Stimulated activated naive CD8-positive, alpha-beta T cell treated with anti-CD3 and anti-CD28 coated beads, Interleukin-15, Interleukin-2, amounts not matched to agents 100 U/mL and 50 U/mL, for 24 hours (primary cell): ENCODE results near the gene ENC1.

Experiments used
- ATAC-seq: fragments of 150-1000 bp; cut with Tn5 transposase; one replicate; pipeline ENCODE4 v1.10.0; 2021
- DNase-seq: peaks from one replicate; pipeline ENCODE4 v3.0.0; 2021

ENC1 gene

DNA sequence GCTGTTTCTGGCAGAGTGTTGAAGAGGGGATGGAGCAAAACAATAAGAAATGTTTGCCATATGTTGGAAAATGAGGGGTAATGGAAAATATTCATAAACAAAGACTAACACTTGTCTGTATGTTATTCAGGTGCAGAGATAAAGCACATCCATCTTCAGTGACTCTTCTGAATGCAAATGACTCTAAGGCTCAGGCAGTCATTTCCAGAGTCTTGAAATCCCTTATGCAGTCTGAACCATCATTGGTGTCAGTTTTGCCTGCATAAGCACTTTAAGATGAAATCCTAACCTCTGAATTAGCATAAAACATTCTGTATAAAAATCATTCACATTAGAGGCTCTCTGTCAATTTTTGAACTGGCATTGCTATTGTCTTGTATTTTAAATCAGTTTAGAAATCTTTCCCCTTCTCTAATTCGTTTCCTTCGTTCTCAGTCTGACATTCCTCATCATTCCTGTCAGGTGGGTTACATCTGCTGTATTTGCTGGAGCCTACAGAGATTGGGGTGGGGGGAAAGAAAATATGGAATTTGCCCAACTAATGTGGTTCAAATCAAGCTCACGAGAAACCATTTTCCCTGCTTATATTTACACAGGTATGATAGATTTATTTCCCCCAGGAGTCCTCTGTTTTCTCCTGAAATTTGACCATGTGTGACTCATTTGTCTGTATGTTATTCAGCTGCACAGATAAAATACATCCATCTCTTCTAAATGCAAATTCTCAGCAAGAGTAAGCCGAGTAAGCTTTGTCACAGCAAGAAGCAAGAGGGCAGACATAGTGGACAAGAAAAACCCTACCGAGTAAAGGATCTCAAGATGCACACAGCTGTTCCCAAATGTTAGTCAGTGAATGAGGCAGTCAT, 31.6 kb downstream of the ENC1 start:
- DNase-seq (no peak), ATAC-seq (peak; percentile 28)

DNA sequence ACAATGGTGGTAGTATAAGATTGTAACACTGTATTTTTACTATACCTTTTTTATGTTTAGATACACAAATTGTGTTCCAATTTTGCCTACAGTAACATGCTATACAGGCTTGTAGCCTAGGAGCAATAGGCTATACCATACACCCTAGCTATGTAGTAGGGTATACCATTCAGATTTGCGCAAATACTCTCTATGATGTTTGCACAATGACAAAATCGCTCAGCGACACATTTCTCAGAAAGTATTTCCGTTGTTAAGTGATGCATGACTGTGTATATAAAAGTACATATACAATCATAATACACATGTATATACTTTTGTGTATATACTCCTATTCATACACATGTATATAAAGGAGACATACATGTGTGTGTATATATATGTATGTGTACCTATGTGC, 34.8 kb downstream of the ENC1 start:
- DNase-seq = no peak
- no peak for ATAC-seq

DNA sequence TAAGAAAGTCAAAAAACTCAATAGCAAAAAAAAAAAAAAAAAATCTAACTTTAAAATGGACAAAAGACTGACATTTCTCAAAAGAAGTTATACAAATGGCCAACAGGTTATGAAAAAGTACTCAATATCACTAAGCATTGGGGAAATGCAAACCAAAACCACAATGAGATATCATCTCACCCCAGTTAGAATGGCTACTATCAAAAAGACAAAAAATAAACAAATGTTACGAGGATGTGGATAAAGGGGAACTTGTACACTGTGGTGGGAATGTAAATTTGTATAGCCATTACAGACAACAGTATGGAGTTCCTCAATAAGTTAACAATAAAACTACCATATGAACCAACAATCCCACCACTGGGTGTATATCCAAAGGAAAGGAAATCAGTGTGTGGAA, 37.2 kb downstream of the ENC1 start:
- DNase-seq = no peak
- no peak for ATAC-seq

DNA sequence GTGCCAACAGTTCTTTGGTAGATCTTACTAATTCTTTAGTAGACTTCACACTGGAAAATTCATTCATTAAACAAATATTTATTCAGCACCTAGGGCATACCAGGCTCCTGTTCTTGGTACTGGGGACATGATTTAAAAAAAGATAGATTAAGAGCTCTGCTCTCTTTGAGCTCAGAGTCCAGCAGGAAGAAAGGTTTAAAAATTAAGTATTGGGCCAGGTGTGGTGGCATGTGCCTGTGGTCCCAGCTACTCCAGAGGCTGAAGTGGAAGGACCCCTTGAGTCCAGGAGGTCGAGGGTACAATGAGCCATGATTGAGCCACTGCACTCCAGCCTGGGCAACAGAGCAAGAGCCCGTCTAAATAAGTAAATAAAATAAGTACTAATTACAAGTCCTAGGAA, 41.4 kb downstream of the ENC1 start:
- DNase-seq (no peak), ATAC-seq (no peak)

DNA sequence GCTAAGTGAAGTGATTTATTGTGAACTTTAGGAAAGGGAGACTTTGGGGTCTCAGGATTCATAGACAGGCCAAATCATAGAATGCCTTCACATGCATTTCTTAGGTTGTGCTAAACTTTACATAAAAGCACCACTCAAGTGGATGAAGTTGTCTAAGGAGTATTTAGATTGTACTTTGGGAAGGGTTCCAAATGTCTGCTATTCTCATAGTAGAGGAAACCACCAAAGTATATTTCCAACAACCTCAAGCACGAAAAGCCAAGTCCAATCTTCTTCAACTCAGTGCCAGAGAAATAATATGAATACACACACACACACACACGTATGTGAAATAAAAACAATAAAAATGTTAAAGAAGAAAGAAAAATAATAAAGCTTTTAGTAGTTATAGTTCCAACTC, 41.8 kb downstream of the ENC1 start:
- DNase-seq = no peak
- no peak for ATAC-seq

DNA sequence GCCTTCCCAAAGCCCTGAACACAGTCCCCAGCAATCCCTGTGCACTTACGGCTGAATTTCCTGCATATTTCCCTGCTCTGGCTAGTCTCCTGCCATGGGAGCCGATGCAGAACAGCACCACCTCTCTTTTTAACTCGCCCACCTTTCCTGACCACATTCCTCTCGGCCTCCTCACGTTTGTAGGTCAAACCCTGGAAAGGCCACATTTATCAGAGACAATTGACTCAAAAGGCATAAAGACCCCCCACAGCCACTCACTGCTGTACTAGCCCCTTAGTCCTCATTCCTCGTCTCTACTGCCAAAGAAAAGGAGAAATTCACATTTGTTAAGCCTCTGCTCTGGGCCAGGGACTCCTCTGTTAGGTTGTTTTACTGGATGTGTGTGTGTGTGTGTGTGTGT, 43.6 kb downstream of the ENC1 start:
- no peak for ATAC-seq
- no peak for DNase-seq

DNA sequence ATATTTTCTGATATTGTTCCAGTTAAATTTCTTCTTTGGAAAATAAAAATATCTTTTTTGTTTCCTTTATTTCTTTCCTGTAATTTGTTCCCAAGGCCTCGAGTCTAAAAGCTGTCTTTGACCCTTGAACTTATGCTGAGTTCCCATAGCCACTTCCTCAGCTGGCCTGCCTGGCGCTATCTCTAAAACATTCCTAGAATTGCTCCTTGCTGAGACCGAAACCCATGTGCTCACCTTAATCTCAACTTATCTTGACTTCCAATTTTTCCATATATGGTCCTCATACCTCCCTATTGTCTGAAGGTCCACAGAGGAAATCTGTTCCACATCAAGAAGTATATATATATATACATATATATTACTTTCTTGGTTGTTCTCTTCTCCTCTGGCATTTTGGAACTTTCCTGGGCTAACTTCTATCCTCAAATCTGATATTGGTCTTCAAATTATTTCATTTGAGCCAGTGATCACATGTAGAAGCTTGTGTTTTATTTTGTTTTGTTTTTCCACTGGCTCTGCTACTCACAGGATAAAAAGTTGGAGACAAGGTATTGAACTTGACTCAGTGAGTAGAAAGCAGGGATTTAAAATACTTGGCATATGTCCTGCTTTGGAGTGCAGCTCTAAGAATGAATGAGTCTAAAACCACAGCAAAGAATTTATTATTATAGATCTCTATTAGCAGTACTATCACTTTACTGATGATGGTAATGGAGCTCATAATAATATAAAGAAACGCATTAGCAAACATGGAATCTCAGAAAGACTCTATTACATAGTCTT, 45.2 kb downstream of the ENC1 start:
- ATAC-seq (no peak), DNase-seq (no peak)

DNA sequence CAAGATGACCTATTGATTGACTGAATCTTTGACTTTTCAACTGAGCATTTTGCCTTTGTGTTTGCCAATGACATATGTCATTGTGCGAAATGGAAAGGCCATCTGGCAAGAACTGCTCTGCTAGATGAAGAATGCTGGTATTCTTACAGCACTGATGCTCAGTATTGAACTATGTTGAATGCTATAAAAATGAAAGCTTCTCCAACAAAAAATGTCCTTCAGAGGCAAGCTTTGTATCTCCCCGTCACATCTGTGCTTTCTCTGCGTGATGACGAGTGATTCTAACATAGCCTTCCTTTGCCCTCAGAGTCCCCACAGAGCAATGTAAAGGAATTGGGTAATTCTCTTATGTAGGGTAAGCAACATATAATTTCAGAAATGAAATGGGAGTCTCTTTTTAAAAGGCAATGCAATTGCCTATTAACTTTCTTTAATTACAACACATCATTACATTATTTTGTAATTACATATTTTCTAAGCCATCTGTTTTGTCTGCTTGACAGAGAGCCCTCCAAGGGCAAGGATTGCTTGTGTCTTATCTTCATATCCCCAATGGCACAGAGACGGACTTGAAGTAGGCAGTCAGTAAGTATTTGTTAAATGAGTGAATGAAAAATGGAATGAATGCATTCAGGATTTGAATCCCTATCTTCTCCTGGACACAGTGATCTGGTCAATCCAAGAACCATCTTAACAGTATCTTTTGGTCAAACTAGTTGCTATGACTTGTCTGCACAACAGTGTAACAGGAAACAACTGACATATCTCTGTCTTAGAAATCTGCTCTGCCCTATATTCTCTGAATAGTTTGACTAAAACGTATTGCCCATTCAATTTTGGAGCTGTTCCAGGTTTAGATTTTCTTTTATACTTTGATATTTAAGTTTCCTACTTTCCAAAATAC, 46.1 kb downstream of the ENC1 start:
- ATAC-seq (no peak), DNase-seq (no peak)

DNA sequence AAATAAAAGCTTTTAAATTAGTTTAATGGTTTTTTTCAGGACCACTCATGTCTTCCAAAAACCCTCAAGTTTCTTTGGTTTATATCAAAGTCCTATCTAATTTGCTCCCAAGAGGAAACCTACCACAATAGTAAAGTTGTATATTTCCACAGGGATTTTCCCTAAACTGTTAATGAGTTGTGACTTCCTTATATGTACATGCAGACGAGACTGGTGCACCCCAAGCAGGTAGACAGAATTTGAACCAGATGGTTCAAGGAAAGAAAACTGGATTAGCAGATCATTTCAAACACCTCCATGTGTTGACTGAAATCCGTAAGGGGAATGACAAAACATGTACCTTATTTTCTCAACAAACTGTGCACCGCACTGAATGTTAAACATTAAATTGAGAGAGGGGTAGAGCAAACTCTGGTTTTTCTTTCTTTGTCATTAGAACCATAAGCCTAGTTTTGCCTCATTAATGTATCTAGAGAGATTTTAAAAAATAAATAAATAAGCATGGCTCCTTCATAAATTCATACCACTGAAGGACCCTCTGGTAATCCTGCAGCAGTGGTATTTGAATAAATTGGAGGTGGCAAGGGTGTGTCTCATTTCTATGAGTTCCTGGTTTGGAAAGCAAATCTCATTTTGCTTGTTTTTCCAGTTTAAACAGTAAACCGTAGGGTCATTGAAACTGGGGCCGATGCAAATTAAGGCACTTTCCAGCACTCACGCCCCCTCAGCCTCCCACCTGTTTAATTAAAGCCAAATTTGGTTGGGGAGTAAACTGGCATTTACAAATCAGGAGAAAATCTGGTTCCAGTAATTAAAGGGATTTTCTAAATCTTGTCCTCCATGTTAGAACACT, 51.1 kb downstream of the ENC1 start:
- no peak for ATAC-seq

DNA sequence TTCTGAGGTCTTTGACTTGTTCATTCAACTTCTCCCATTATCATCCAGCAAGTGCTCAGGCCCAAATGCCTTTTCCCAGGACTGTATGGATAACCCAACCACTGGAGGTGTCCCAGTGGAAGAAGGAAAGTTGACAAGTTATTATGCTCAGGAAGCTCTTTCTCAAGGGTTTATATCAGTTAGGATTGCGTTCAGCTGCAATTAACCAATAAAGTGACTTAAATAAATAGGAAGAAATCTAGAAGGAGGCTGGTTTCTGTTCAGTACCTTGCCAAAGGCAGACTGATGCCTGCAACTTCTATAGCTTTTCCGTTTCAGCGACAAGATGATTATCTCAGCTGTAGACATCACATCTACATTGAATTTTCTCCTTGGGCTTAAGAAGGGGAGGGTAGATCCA, 52.1 kb downstream of the ENC1 start:
- ATAC-seq = no peak
- no peak for DNase-seq

More for the DNA sequence above, 51.1 kb downstream of the ENC1 start:
- DNase-seq = no peak

DNA sequence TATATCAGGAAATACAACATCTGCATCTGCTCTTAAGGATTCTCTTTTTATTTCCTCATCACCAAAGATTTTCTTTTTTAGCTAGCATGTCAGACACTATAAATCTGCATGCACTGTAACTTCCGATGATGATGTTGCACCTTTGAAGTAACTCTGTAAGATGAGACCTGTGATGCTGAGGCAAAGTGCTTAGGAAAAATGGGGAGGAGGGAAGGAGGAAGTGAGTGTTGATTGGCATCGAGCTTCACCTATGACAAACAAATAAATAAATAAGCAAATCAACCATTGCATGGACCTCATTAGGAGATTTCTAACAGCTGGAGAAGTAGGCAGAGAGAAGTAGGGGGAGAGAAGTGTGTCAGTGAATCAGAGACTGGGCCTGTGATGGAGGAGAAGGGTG, 52.6 kb downstream of the ENC1 start:
- DNase-seq (no peak), ATAC-seq (no peak)

DNA sequence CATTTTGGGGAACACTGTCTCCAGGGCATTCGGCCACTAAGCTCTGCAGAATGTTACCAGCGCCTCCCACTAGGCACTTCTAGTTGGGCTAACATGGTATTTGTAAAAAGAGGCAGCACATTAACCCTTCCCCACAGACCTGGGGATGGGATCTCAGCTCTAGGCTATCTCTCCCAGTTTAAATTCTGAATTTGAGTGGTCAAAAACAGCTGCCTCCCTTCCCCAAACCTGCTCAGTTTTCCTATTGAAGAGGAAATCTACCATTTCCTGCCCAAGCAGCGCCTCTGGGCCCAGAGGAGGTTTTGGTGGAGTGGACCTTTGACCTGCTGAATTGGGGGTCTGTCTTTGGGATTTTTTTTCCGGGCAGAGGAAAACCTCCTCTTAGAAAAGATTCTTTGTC, 53.2 kb downstream of the ENC1 start:
- DNase-seq = no peak
- ATAC-seq = no peak

DNA sequence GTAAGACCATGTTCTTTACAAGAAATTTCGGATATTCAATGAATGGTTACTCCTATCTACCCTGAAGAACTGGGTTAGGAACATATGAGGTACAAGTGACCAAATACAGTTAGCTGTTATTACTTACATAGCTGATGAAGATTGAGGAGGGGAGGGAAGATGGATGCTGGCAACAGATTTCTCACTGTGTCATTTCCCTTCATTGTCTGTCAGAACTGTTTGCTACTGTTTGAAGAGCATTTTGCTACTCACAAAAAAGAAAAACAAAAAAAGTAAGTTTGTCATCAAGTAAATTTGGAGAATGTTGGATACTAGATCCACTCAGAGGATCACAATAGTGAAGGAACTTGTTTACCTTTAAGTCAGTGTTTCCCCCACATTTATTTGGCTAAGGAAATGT, 53.7 kb downstream of the ENC1 start:
- DNase-seq = no peak
- ATAC-seq = no peak

DNA sequence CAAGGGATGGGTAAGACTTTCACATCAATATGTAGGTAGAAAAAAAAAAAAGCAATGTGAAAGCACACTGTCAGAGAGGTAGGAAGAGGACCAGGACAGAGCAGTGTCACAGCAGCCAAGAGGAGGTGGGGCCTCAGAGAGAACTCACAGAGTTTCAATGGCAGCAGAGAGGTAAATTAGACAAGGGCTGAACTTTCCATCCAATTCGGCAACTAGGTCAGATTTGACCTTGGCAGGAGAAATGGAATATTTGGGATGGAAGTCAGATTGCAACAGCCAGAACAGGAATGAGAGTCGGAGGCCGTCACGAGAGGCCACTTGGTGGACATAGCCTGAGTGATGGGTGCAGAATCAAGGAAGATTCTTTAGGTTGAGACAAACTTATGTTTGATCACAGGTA, 57.7 kb downstream of the ENC1 start:
- ATAC-seq (no peak), DNase-seq (no peak)

DNA sequence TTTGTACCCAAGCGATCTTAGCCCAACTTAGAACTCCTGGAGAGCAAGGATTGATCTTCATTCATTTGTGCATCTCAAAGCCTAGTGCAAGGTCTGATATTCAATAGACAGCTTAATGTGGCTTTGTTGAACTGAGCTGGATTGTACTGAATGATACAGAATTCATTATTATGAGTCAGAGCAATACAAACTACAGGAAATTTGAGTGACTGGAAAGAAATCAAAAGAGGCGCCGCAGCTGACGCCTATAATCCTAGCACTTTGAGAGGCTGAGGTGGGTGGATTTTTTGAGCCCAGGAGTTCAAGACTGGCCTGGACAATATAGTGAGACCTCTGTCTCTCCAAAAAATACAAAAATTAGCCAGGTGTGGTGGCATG, 58.6 kb downstream of the ENC1 start:
- DNase-seq (no peak), ATAC-seq (no peak)

DNA sequence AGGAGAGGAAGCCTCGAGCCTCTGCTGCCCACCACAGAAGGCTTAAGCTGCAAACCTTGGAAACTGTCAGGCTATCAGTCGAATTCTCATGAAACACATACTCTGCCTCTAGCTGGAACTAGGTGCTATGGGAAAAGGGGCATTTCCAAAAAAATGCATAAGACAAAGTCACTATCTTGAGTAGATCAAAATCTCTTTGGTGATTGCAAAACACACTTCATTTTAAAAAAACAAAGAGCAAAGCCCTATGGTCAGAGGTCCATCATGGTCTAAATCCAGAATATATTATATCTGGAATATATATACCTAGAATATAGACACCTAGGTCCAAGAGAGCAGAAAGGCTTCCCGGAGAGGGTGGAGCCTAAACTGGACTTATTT, 59.8 kb downstream of the ENC1 start:
- DNase-seq = no peak
- ATAC-seq = no peak

DNA sequence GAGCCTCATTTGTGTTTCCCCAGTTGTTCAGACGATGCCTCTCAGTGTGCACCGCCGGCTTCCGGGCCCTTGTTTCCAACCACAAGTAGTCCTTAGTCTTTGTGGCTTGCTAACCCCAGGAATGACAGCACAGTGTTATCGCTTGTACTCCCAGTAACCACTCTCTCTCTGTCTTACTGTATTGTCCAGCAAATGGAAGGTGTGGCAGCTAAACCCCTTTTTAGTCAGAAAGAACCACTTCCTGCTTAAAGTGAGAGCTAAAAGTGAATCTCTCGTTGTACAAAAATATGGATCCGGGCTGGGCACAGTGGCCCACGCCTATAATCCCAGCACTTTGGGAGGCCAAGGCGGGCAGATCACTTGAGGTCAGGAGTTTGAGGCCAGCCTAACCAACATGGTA, 61.3 kb downstream of the ENC1 start:
- DNase-seq = peak; percentile 55

DNA sequence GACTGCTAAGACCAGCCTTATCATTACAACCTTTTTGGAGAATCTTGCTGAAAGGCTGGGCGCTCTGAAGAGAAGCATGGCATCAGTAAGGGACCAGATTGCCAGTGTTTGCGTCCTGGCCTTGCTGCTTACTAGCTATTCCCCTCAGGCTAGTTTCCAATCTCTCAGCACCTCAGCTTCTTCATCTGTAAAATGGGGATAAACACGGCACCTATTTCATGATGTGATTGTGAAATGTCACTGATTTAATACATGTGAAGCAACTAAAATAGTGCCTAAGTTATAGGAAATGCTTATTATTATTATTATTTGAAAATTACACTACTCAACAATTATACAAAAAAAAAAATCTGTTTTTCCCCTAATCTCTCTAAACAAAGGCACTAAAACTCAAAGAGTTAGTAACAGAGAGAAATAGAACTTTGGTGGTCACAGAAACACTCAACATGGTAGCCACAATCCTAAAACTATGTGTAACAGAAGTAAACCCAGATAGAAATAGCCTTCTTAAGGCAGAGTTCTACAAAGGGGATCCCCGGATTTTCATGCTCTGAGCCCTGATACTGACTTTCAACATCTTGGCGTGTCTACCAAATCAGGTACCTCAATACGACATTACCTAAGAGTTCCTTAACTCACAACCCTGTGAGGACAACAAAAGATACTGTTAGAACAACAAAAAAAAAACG, 62.0 kb downstream of the ENC1 start:
- ATAC-seq (peak; percentile 34), DNase-seq (no peak)

More for the DNA sequence above, 61.3 kb downstream of the ENC1 start:
- peak; percentile 91 for ATAC-seq
